CD14-positive monocyte (primary cell): ENCODE data around the gene RGMA. TPM values are rescaled to one million over a fixed set of nuclear protein-coding genes. Genes with fewer than 3 reads are reported as not detected.
A peak's percentile ranks its signal among the peaks of the same experiment; 100 is the strongest.

Experiments
- DNase-seq, 3 donors: peaks; one replicate each; pipeline ENCODE4 v3.0.0-alpha.2; 2011 to 2022
- H2AFZ ChIP-seq: 2 replicates; pipeline ENCODE4 v1.6.0; 2012; ENCODE audit warnings: mild to moderate bottlenecking, low read depth, low read length, inconsistent platforms; ENCODE audit not compliant: insufficient read depth, poor library complexity, severe bottlenecking
- H3K27ac ChIP-seq, 2 donors: 1 replicate in 1 of 2; 2 replicates in 1 of 2; pipeline ENCODE4 v1.5.1; 2012 to 2013; ENCODE audit warnings: low read length in 2 of 2, control low read depth in 1 of 2, inconsistent platforms in 1 of 2, low read depth in 1 of 2, mild to moderate bottlenecking in 1 of 2
- H3K27me3 ChIP-seq, 2 donors: one replicate each; pipeline versions ENCODE4 v1.6.0 to v1.6.1; 2011 to 2013; ENCODE audit warnings: low read length in 2 of 2; ENCODE audit not compliant: control insufficient read depth in 2 of 2, insufficient read depth in 2 of 2
- H3K36me3 ChIP-seq, 2 donors: replicated peaks in 1 of 2; 1 replicate in 1 of 2; 2 replicates in 1 of 2; pipeline versions ENCODE4 v1.5.1 to v1.6.1; 2012 to 2013; ENCODE audit warnings: low read length in 2 of 2, control low read depth in 1 of 2, inconsistent platforms in 1 of 2, mild to moderate bottlenecking in 1 of 2; ENCODE audit not compliant: insufficient read depth in 2 of 2, control insufficient read depth in 1 of 2
- H3K4me1 ChIP-seq, 2 donors: 1 replicate in 1 of 2; 2 replicates in 1 of 2; pipeline versions ENCODE4 v1.5.1 to v1.6.1; 2012 to 2013; ENCODE audit warnings: low read length in 2 of 2, control low read depth in 1 of 2, inconsistent platforms in 1 of 2, mild to moderate bottlenecking in 1 of 2, moderate library complexity in 1 of 2; ENCODE audit not compliant: insufficient read depth in 2 of 2, control insufficient read depth in 1 of 2
- H3K4me2 ChIP-seq: replicated peaks from 2 replicates; pipeline ENCODE3; 2012; ENCODE audit warnings: low read length, moderate library complexity, mild to moderate bottlenecking; ENCODE audit not compliant: poor library complexity, severe bottlenecking; ENCODE audit errors: extremely low read depth
- H3K4me3 ChIP-seq, 3 experiments: fragments of 200-600 bp in 1 of 3; sonication (generic) in 1 of 3; replicated peaks in 1 of 3; 1 replicate in 2 of 3; 2 replicates in 1 of 3; pipeline ENCODE4 v1.5.1; 2011 to 2013; ENCODE audit warnings: low read length in 3 of 3, mild to moderate bottlenecking in 3 of 3, control low read depth in 2 of 3, low read depth in 2 of 3, inconsistent platforms in 1 of 3, moderate library complexity in 1 of 3
- H3K79me2 ChIP-seq: 2 replicates; pipeline ENCODE4 v1.6.0; 2012; ENCODE audit warnings: mild to moderate bottlenecking, control low read depth, inconsistent platforms, low read length, moderate library complexity; ENCODE audit not compliant: insufficient read depth
- H3K9ac ChIP-seq: 2 replicates; pipeline ENCODE4 v1.6.0; 2017; ENCODE audit warnings: low read length, mild to moderate bottlenecking; ENCODE audit not compliant: insufficient read depth, poor library complexity, severe bottlenecking
- H3K9me3 ChIP-seq, 2 donors: replicated peaks in 1 of 2; 1 replicate in 1 of 2; 2 replicates in 1 of 2; pipeline versions ENCODE4 v1.5.1 to v1.6.1; 2012 to 2013; ENCODE audit warnings: low read length in 2 of 2, control low read depth in 1 of 2; ENCODE audit not compliant: control insufficient read depth in 1 of 2, insufficient read depth in 1 of 2
- H4K20me1 ChIP-seq: 2 replicates; pipeline ENCODE4 v1.6.0; 2012; ENCODE audit warnings: mild to moderate bottlenecking, low read length, control low read depth, moderate library complexity; ENCODE audit not compliant: insufficient read depth
- H3K27ac Mint-ChIP-seq, 7 donors: one replicate each; pipeline ENCODE4 v1.8.0; 2020; ENCODE audit warnings: mild to moderate bottlenecking in 7 of 7, mixed read lengths in 7 of 7, moderate library complexity in 6 of 7, inconsistent platforms in 2 of 7
- H3K27me3 Mint-ChIP-seq, 3 donors: one replicate each; pipeline ENCODE4 v1.8.0; 2021 to 2022; ENCODE audit warnings: low read depth in 3 of 3, mild to moderate bottlenecking in 3 of 3, mixed read lengths in 3 of 3, moderate library complexity in 3 of 3, inconsistent platforms in 1 of 3
- H3K36me3 Mint-ChIP-seq, 2 donors: one replicate each; pipeline ENCODE4 v1.8.0; 2020; ENCODE audit warnings: mixed read lengths in 2 of 2, inconsistent platforms in 1 of 2, mild to moderate bottlenecking in 1 of 2
- H3K4me1 Mint-ChIP-seq: one replicate; pipeline ENCODE4 v1.8.0; 2020; ENCODE audit warnings: mild to moderate bottlenecking, mixed read lengths
- H3K4me3 Mint-ChIP-seq, 2 donors: one replicate each; pipeline ENCODE4 v1.8.0; 2020; ENCODE audit warnings: mild to moderate bottlenecking in 2 of 2, mixed read lengths in 2 of 2, moderate library complexity in 1 of 2
- H3K9me3 Mint-ChIP-seq, 7 donors: one replicate each; pipeline ENCODE4 v1.8.0; 2020 to 2022; ENCODE audit warnings: mixed read lengths in 7 of 7, mild to moderate bottlenecking in 6 of 7, moderate library complexity in 6 of 7, inconsistent platforms in 2 of 7
- WGBS: methylation state at CpG from one replicate; pipeline ENCODE4 v1.1.5; 2013; ENCODE audit warnings: missing lambda C conversion rate; ENCODE audit not compliant: insufficient coverage; 5-methylcytosine and 5-hydroxymethylcytosine counted together
- intact Hi-C, 2 donors: fragments of 100-400 bp; cut with micrococcal nuclease; formaldehyde crosslinking; loops; one replicate each; pipeline versions ENCODE4 v1.15.0 to v1.15.1; 2023
- polyA plus RNA-seq, 3 donors: library from polyadenylated mRNA; depleted of rRNA in 1 of 3; unstranded in 2 of 3; stranded (reverse) in 1 of 3; fragments of 300-500 nt in 2 of 3; fragments of >200 nt in 1 of 3; fragmentation: Illumina TruSeq in 2 of 3; gene quantifications; 1 replicate in 2 of 3; 2 replicates in 1 of 3; pipeline ENCODE4 v1.2.3, GENCODE V29; 2012 to 2021
- TF ChIP-seq, protein P1 (sequence below): fragments of 200-600 bp; IDR thresholded peaks from one replicate; pipeline ENCODE4 v1.8.0; 2022; ENCODE audit warnings: antibody characterized with exemption, mild to moderate bottlenecking

The RGMA gene
- polyA plus RNA-seq, 3 donors: 0.07 to 0.35 (median 0.08) TPM

DNA sequence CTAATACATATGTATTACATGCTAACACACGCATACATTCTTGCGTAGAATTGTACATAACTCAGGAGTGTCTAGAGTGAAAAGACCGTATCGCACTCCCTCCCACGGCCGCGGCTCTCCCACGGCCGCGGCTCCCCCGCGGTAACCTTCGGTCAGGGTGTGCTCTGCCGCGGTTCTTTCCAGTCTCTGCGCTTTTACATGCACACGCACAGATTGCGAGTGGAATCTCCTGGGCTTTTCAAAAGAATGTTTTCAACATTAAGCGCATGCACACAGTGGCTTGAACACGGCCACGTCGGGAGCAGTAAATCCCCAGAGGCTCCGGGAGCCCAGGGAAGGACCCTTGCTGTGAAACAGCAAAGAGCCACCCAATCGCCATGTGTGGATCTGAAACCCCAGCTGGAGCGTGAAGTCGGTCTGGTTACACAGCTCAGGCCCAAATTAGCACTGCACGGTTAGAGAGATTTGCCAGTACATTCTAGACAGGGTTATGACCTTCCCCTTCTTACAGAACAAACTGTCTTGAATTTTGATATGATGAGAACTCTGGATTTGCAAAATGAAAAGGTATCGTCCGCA, 805 bp upstream of the RGMA start:
- no peak overlapping the region for H3K27ac ChIP-seq
- intact Hi-C loops: loop anchor here (5.0 to 10.0 kb wide), 4 partner anchors 215 to 1035 kb away; no protein-coding TSS in a partner anchor
- TF ChIP-seq, protein P1, sequence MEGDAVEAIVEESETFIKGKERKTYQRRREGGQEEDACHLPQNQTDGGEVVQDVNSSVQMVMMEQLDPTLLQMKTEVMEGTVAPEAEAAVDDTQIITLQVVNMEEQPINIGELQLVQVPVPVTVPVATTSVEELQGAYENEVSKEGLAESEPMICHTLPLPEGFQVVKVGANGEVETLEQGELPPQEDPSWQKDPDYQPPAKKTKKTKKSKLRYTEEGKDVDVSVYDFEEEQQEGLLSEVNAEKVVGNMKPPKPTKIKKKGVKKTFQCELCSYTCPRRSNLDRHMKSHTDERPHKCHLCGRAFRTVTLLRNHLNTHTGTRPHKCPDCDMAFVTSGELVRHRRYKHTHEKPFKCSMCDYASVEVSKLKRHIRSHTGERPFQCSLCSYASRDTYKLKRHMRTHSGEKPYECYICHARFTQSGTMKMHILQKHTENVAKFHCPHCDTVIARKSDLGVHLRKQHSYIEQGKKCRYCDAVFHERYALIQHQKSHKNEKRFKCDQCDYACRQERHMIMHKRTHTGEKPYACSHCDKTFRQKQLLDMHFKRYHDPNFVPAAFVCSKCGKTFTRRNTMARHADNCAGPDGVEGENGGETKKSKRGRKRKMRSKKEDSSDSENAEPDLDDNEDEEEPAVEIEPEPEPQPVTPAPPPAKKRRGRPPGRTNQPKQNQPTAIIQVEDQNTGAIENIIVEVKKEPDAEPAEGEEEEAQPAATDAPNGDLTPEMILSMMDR: no peak
- Mint-ChIP-seq H3K27me3 (peaks cover 23 to 57% (median 47%) of the 10 kb centered on the region in 3 donors), H3K4me3 (peak overlapping the region; percentile 82 to 93), H3K27ac (peak overlapping the region in 1 of 7 donors; percentile 16), H3K36me3 (peaks cover 2 to 4% of the 10 kb centered on the region in 2 donors), H3K4me1 (peaks cover 15% of the 10 kb centered on the region), H3K9me3 (peaks cover 0 to 17% (median 5%) of the 10 kb centered on the region in 7 donors)
- WGBS: 6% methylated on average over 24 of the region's 29 CpGs
- no peaks in the 10 kb centered on the region for H3K36me3 ChIP-seq
- H4K20me1 ChIP-seq: no peaks in the 10 kb centered on the region
- H3K27me3 ChIP-seq: peaks cover 52 to 80% of the 10 kb centered on the region in 2 donors
- no peaks in the 10 kb centered on the region for H3K79me2 ChIP-seq
- H3K4me2 ChIP-seq: peak overlapping the region; percentile 79
- H3K9ac ChIP-seq: no peak overlapping the region
- H3K4me3 ChIP-seq: peak overlapping the region in 2 of 3 experiments; percentile 17 to 73
- no peak overlapping the region for H2AFZ ChIP-seq
- H3K9me3 ChIP-seq: peaks cover 0 to 19% of the 10 kb centered on the region in 2 donors
- DNase-seq: no peak
- H3K4me1 ChIP-seq: peaks cover 9 to 23% of the 10 kb centered on the region in 2 donors

GRCh38 chr15:93088200-93088980, 621 bp downstream of the RGMA start:
- Mint-ChIP-seq H3K27ac (peak overlapping the region in 2 of 7 donors; percentile 15 to 61), H3K36me3 (peaks cover 2 to 4% of the 10 kb centered on the region in 2 donors), H3K4me1 (peaks cover 15% of the 10 kb centered on the region), H3K9me3 (peaks cover 0 to 17% (median 5%) of the 10 kb centered on the region in 7 donors), H3K4me3 (peak overlapping the region; percentile 83 to 98), H3K27me3 (peaks cover 23 to 61% (median 47%) of the 10 kb centered on the region in 3 donors)
- Histone ChIP-seq H3K4me2 (peak overlapping the region; percentile 79), H3K36me3 (no peaks in the 10 kb centered on the region), H3K4me3 (peak overlapping the region; percentile 41 to 73 (median 44)), H3K27ac (no peak overlapping the region), H3K9me3 (peaks cover 0 to 19% of the 10 kb centered on the region in 2 donors), H3K27me3 (peaks cover 52 to 83% of the 10 kb centered on the region in 2 donors), H3K9ac (peak overlapping the region; percentile 18), H2AFZ (peak overlapping the region; percentile 81), H3K79me2 (no peaks in the 10 kb centered on the region), H3K4me1 (peaks cover 9 to 23% of the 10 kb centered on the region in 2 donors), H4K20me1 (no peaks in the 10 kb centered on the region)
- DNase-seq: peak in 2 of 3 donors; percentile 5 to 13
- 1% methylated on average over 73 of the region's 85 CpGs for WGBS
- intact Hi-C loops: loop anchor here (5.0 to 10.0 kb wide), 4 partner anchors 216 to 1036 kb away; no protein-coding TSS in a partner anchor
- TF ChIP-seq, protein P1: peak; percentile 60
